ENCODE results near the gene NPR3. TPM values are rescaled to one million over a fixed set of nuclear protein-coding genes. Genes with fewer than 3 reads are reported as not detected.

The NPR3 gene
- total and polyA plus RNA-seq, 7 donors, result 0.23 to 17.6 (median 5.0) TPM

- H3K27me3 ChIP-seq, result no peaks in the 10 kb centered on the region
- H3K9me3 ChIP-seq, result peaks cover 0 to 6% (median 0%) of the 10 kb centered on the region in 4 donors
- TF ChIP-seq EP300 (IDR thresholded peaks at IDR 0.05), result no peak
- TF ChIP-seq POLR2AphosphoS5 (IDR thresholded peaks at IDR 0.05), result no peak
- no peak for TF ChIP-seq POLR2A (IDR thresholded peaks at IDR 0.05)
- no peak for TF ChIP-seq CTCF (IDR thresholded peaks at IDR 0.05)
- DNase-seq, result no peak
- 79 to 85% methylated on average over 7 of the region's 7 CpGs for WGBS, 2 donors
- H3K36me3 ChIP-seq, result no peaks in the 10 kb centered on the region
- H3K4me1 ChIP-seq, result no peaks in the 10 kb centered on the region
- no peak overlapping the region for H3K27ac ChIP-seq
- no peak overlapping the region for H3K4me3 ChIP-seq
- intact Hi-C loops (cut with DNase I), result no loop called here
Observed at GRCh38 chr5:32677023-32677422, 34.1 kb upstream of the NPR3 start.

- intact Hi-C loops (cut with DNase I), result no loop called here
- Histone ChIP-seq H3K4me1 (peaks cover 0 to 4% (median 0%) of the 10 kb centered on the region in 4 donors), H3K9me3 (peaks cover 0 to 4% (median 0%) of the 10 kb centered on the region in 4 donors), H3K27me3 (no peaks in the 10 kb centered on the region), H3K36me3 (no peaks in the 10 kb centered on the region), H3K4me3 (no peak overlapping the region), H3K27ac (no peak overlapping the region)
- 94 to 95% methylated on average over 11 of the region's 11 CpGs for WGBS, 2 donors
- TF ChIP-seq EP300 (IDR thresholded peaks at IDR 0.05), result no peak
- no peak for TF ChIP-seq CTCF (IDR thresholded peaks at IDR 0.05)
- no peak for TF ChIP-seq POLR2AphosphoS5 (IDR thresholded peaks at IDR 0.05)
- no peak for TF ChIP-seq POLR2A (IDR thresholded peaks at IDR 0.05)
- no peak for DNase-seq
Observed at GRCh38 chr5:32678472-32678871, 32.6 kb upstream of the NPR3 start.

GRCh38 chr5:32679218-32679617 lies 31.9 kb upstream of the NPR3 start:
- TF ChIP-seq POLR2AphosphoS5 (IDR thresholded peaks at IDR 0.05), result no peak
- no peak overlapping the region for H3K27ac ChIP-seq
- no peak for DNase-seq
- intact Hi-C loops (cut with DNase I), result no loop called here
- H3K9me3 ChIP-seq, result peaks cover 0 to 8% (median 0%) of the 10 kb centered on the region in 4 donors
- no peaks in the 10 kb centered on the region for H3K36me3 ChIP-seq
- H3K4me1 ChIP-seq, result peaks cover 0 to 5% (median 0%) of the 10 kb centered on the region in 4 donors
- no peak overlapping the region for H3K4me3 ChIP-seq
- 51 to 64% methylated on average over 1 of the region's 1 CpG for WGBS, 2 donors
- H3K27me3 ChIP-seq, result no peaks in the 10 kb centered on the region

- DNase-seq, result no peak
- 69 to 77% methylated on average over 2 of the region's 2 CpGs for WGBS, 2 donors
- TF ChIP-seq CTCF (IDR thresholded peaks at IDR 0.05) (no peak), POLR2A (IDR thresholded peaks at IDR 0.05) (no peak), POLR2AphosphoS5 (IDR thresholded peaks at IDR 0.05) (no peak), EP300 (IDR thresholded peaks at IDR 0.05) (no peak)
Observed at GRCh38 chr5:32680183-32680582, 30.9 kb upstream of the NPR3 start.

GRCh38 chr5:32683125-32683524 lies 28.0 kb upstream of the NPR3 start:
- Histone ChIP-seq H3K27me3 (no peaks in the 10 kb centered on the region), H3K4me3 (no peak overlapping the region), H3K27ac (no peak overlapping the region), H3K4me1 (peaks cover 0 to 21% (median 13%) of the 10 kb centered on the region in 4 donors), H3K36me3 (no peaks in the 10 kb centered on the region), H3K9me3 (peaks cover 0 to 14% (median 0%) of the 10 kb centered on the region in 4 donors)
- intact Hi-C loops (cut with DNase I), result no loop called here
- 48 to 58% methylated on average over 2 of the region's 2 CpGs for WGBS, 2 donors
- no peak for DNase-seq
- no peak for TF ChIP-seq POLR2A (IDR thresholded peaks at IDR 0.05)
- TF ChIP-seq CTCF (IDR thresholded peaks at IDR 0.05), result no peak
- no peak for TF ChIP-seq POLR2AphosphoS5 (IDR thresholded peaks at IDR 0.05)
- no peak for TF ChIP-seq EP300 (IDR thresholded peaks at IDR 0.05)

More at GRCh38 chr5:32680183-32680582, 30.9 kb upstream of the NPR3 start:
- Histone ChIP-seq H3K4me3 (no peak overlapping the region), H3K4me1 (peaks cover 0 to 5% (median 2%) of the 10 kb centered on the region in 4 donors), H3K27me3 (no peaks in the 10 kb centered on the region), H3K27ac (no peak overlapping the region), H3K9me3 (peaks cover 0 to 14% (median 0%) of the 10 kb centered on the region in 4 donors), H3K36me3 (no peaks in the 10 kb centered on the region)
- intact Hi-C loops (cut with DNase I), result no loop called here

Data from sigmoid colon (tissue), 7 donors.